Upper lobe of left lung (tissue), 4 donors: Measurements from ENCODE around the gene TNXB.

Experiments
- CTCF ChIP-seq, 6 experiments: fragments of 450-650 bp in 4 of 6; fragments of 200-600 bp in 2 of 6; sonication (generic) in 2 of 6; IDR thresholded peaks; one replicate each; pipeline ENCODE4 v1.5.1; 2016 to 2019; ENCODE audit warnings: antibody characterized with exemption in 6 of 6
- POLR2A ChIP-seq, 4 donors: fragments of 450-650 bp; IDR thresholded peaks; one replicate each; pipeline ENCODE4 v1.5.1; 2016 to 2017; ENCODE audit warnings: antibody characterized with exemption in 4 of 4, mild to moderate bottlenecking in 2 of 4

- TF ChIP-seq CTCF (IDR thresholded peaks at IDR 0.05) (no peak), POLR2A (IDR thresholded peaks at IDR 0.05) (no peak)
These were observed 19.7 kb upstream of the TNXB start for GRCh38 chr6:32128751-32129296.
